H9 (cell line): ENCODE results near the gene RABGAP1L. TPM values are rescaled to one million over a fixed set of nuclear protein-coding genes. Genes with fewer than 3 reads are reported as not detected.

Experiments used
- DNase-seq: peaks from one replicate; pipeline ENCODE4 v3.0.0-alpha.2; 2017
- H2AFZ ChIP-seq: one replicate; pipeline ENCODE4 v1.6.1; 2013; ENCODE audit warnings: mild to moderate bottlenecking, low read length, control low read depth, moderate library complexity
- H2AK5ac ChIP-seq: 2 replicates; pipeline ENCODE4 v1.6.1; 2013; ENCODE audit warnings: low read length, control low read depth, mixed read lengths; ENCODE audit not compliant: insufficient read length
- H2BK120ac ChIP-seq: one replicate; pipeline ENCODE4 v1.6.1; 2013; ENCODE audit warnings: low read depth, mild to moderate bottlenecking, low read length, control low read depth, inconsistent platforms; ENCODE audit not compliant: poor library complexity, severe bottlenecking
- H2BK12ac ChIP-seq: 2 replicates; pipeline ENCODE4 v1.6.1; 2013; ENCODE audit warnings: low read length, control low read depth, mixed read lengths, low read depth; ENCODE audit not compliant: insufficient read length
- H2BK15ac ChIP-seq: 2 replicates; pipeline ENCODE4 v1.6.1; 2013; ENCODE audit warnings: low read depth, low read length, control low read depth
- H2BK20ac ChIP-seq: one replicate; pipeline ENCODE4 v1.6.1; 2013; ENCODE audit warnings: low read depth, mild to moderate bottlenecking, low read length, control low read depth, inconsistent platforms; ENCODE audit not compliant: poor library complexity, severe bottlenecking
- H2BK5ac ChIP-seq: 2 replicates; pipeline ENCODE4 v1.6.1; 2013; ENCODE audit warnings: low read length, control low read depth, mixed read lengths; ENCODE audit not compliant: insufficient read length
- H3K14ac ChIP-seq: 2 replicates; pipeline ENCODE4 v1.6.1; 2013; ENCODE audit warnings: low read length, control low read depth; ENCODE audit not compliant: insufficient read depth
- H3K18ac ChIP-seq: 2 replicates; pipeline ENCODE4 v1.6.1; 2013; ENCODE audit warnings: low read depth, mild to moderate bottlenecking, mixed read lengths, low read length, control low read depth; ENCODE audit not compliant: insufficient read length
- H3K23ac ChIP-seq: 2 replicates; pipeline ENCODE4 v1.6.1; 2013; ENCODE audit warnings: low read length, control low read depth, mixed read lengths, low read depth; ENCODE audit not compliant: insufficient read length
- H3K23me2 ChIP-seq: 2 replicates; pipeline ENCODE4 v1.6.1; 2013; ENCODE audit warnings: low read depth, mild to moderate bottlenecking, mixed read lengths, low read length, control low read depth; ENCODE audit not compliant: insufficient read length, poor library complexity, severe bottlenecking
- H3K27ac ChIP-seq: 2 replicates; pipeline ENCODE4 v1.5.1; 2013; ENCODE audit warnings: low read length, control low read depth, mixed read lengths, low read depth; ENCODE audit not compliant: insufficient read length
- H3K27me3 ChIP-seq: 2 replicates; pipeline ENCODE4 v1.6.1; 2013; ENCODE audit warnings: low read length, control low read depth, inconsistent platforms; ENCODE audit not compliant: insufficient read depth
- H3K4ac ChIP-seq: 2 replicates; pipeline ENCODE4 v1.6.1; 2013; ENCODE audit warnings: low read depth, mild to moderate bottlenecking, control low read depth, inconsistent platforms, low read length, moderate library complexity
- H3K4me1 ChIP-seq: 2 replicates; pipeline ENCODE4 v1.6.1; 2013; ENCODE audit warnings: low read length, control low read depth, inconsistent platforms; ENCODE audit not compliant: insufficient read depth
- H3K4me2 ChIP-seq: 2 replicates; pipeline ENCODE4 v1.6.1; 2013; ENCODE audit warnings: low read length, control low read depth, mixed read lengths; ENCODE audit not compliant: insufficient read length, insufficient read depth
- H3K56ac ChIP-seq: 2 replicates; pipeline ENCODE4 v1.6.1; 2013; ENCODE audit warnings: low read depth, mild to moderate bottlenecking, mixed read lengths, low read length, control low read depth; ENCODE audit not compliant: insufficient read length
- H3K79me1 ChIP-seq: 2 replicates; pipeline ENCODE4 v1.6.1; 2013; ENCODE audit warnings: low read depth, mild to moderate bottlenecking, moderate library complexity, low read length, control low read depth, inconsistent platforms; ENCODE audit not compliant: insufficient read depth, poor library complexity, severe bottlenecking
- H3K79me2 ChIP-seq: 2 replicates; pipeline ENCODE4 v1.6.1; 2013; ENCODE audit warnings: low read length, control low read depth, inconsistent platforms; ENCODE audit not compliant: insufficient read depth
- H3K9ac ChIP-seq: 2 replicates; pipeline ENCODE4 v1.6.1; 2013; ENCODE audit warnings: low read length, control low read depth, mixed read lengths; ENCODE audit not compliant: insufficient read length; ENCODE audit errors: extremely low read depth
- H3K9me3 ChIP-seq: one replicate; pipeline ENCODE4 v1.6.1; 2013; ENCODE audit warnings: low read depth, low read length, inconsistent platforms; ENCODE audit not compliant: control insufficient read depth
- H3T11ph ChIP-seq: one replicate; pipeline ENCODE4 v1.6.1; 2013; ENCODE audit warnings: mild to moderate bottlenecking, low read length, control low read depth, inconsistent platforms
- H4K20me1 ChIP-seq: one replicate; pipeline ENCODE4 v1.6.1; 2013; ENCODE audit not compliant: control insufficient read depth, insufficient read length, insufficient read depth
- H4K5ac ChIP-seq: 2 replicates; pipeline ENCODE4 v1.6.1; 2013; ENCODE audit warnings: low read depth, mild to moderate bottlenecking, mixed read lengths, low read length, control low read depth; ENCODE audit not compliant: insufficient read length
- H4K8ac ChIP-seq: replicated peaks from 2 replicates; pipeline ENCODE4 v1.6.1; 2013; ENCODE audit warnings: low read length, control low read depth, mixed read lengths, low read depth; ENCODE audit not compliant: insufficient read length
- H4K91ac ChIP-seq: 2 replicates; pipeline ENCODE4 v1.6.1; 2013; ENCODE audit warnings: low read depth, mild to moderate bottlenecking, moderate library complexity, mixed read lengths, low read length, control low read depth; ENCODE audit not compliant: insufficient read length
- H3K27ac Mint-ChIP-seq, 3 experiments: 2 replicates in 2 of 3; 3 replicates in 1 of 3; pipeline ENCODE4 v1.8.0; 2020 to 2021; ENCODE audit warnings: mixed read lengths in 3 of 3, mild to moderate bottlenecking in 1 of 3, moderate library complexity in 1 of 3
- H3K27me3 Mint-ChIP-seq: 2 replicates; pipeline ENCODE4 v1.8.0; 2021; ENCODE audit warnings: low read depth, mild to moderate bottlenecking, moderate library complexity, mixed read lengths
- H3K36me3 Mint-ChIP-seq, 3 experiments: 2 replicates in 2 of 3; 3 replicates in 1 of 3; pipeline ENCODE4 v1.8.0; 2020 to 2021; ENCODE audit warnings: low read depth in 3 of 3, mixed read lengths in 3 of 3; ENCODE audit not compliant: insufficient read depth in 1 of 3
- H3K4me1 Mint-ChIP-seq, 2 experiments: 2 replicates each; pipeline ENCODE4 v1.8.0; 2020; ENCODE audit warnings: mixed read lengths in 2 of 2
- H3K4me3 Mint-ChIP-seq, 2 experiments: 2 replicates in 1 of 2; 3 replicates in 1 of 2; pipeline ENCODE4 v1.8.0; 2020 to 2021; ENCODE audit warnings: mild to moderate bottlenecking in 2 of 2, mixed read lengths in 2 of 2, moderate library complexity in 1 of 2
- H3K9me3 Mint-ChIP-seq, 2 experiments: 2 replicates in 1 of 2; 3 replicates in 1 of 2; pipeline ENCODE4 v1.8.0; 2020; ENCODE audit warnings: mild to moderate bottlenecking in 2 of 2, mixed read lengths in 2 of 2, moderate library complexity in 1 of 2
- WGBS: extraction: QIAGEN DNeasy Blood & Tissue Kit; methylation state at CpG from one replicate; pipeline ENCODE4 v1.1.7; 2013; ENCODE audit warnings: missing lambda C conversion rate, low lambda C conversion rate, mixed read lengths; ENCODE audit not compliant: insufficient read length; ENCODE audit errors: extremely low coverage; 5-methylcytosine and 5-hydroxymethylcytosine counted together
- total RNA-seq: library from RNA; stranded (reverse); gene quantifications from 2 replicates; pipeline ENCODE4 v1.2.1, GENCODE V29; 2021
- TF ChIP-seq, protein P1 (sequence below): fragments of 200-600 bp; sonication (generic); conservative IDR thresholded peaks from 3 replicates; pipeline ENCODE4 v1.8.0; 2021; ENCODE audit warnings: antibody characterized with exemption, mild to moderate bottlenecking

Gene RABGAP1L
- total RNA-seq, 1 experiment from 2014 or later = 147 TPM

DNA sequence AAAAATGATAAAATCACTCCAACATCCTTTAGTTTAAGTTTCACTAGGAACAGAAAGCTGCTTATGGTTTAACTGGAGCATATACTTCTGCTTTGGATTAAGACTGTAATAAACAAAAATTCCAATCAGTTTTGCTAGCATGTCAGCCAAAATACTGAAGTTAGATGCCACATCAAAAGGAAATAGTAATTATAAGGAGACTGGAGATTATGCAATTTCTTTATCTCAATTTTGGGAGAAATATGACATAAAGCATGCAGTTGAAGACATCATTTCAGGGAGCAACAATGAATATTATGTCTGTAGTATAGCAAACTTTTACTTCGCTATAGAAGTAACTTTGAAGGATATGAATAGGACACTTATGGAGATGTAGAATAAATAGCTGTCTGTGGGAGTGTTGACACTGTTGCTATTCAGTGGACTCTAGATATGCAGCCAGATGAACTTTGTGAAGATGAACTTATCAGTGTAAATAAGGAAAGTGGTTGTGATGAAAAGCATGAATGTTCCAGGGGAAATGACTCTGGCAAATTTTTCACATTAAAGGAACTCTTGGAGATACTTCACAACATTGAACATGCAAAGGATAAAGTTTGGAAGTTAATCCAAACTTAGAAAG lies 107.8 kb downstream of the RABGAP1L start:
- Histone ChIP-seq H3K23me2 (no peaks in the 10 kb centered on the region), H3K18ac (no peak overlapping the region), H3K27ac (no peak overlapping the region), H2BK12ac (no peak overlapping the region), H4K20me1 (no peaks in the 10 kb centered on the region), H3K4me2 (no peak overlapping the region), H3K4ac (no peak overlapping the region), H3K79me2 (no peaks in the 10 kb centered on the region), H4K5ac (no peak overlapping the region), H3K9me3 (no peaks in the 10 kb centered on the region), H4K91ac (no peak overlapping the region), H2BK15ac (no peak overlapping the region), H3K23ac (no peak overlapping the region), H3K9ac (no peak overlapping the region), H3K27me3 (no peaks in the 10 kb centered on the region), H3T11ph (no peak overlapping the region), H2BK120ac (no peak overlapping the region), H3K79me1 (no peaks in the 10 kb centered on the region), H2BK5ac (no peak overlapping the region), H3K14ac (no peak overlapping the region), H2AFZ (no peak overlapping the region), H4K8ac (no peak overlapping the region), H2AK5ac (no peak overlapping the region), H2BK20ac (no peak overlapping the region), H3K56ac (no peak overlapping the region), H3K4me1 (no peaks in the 10 kb centered on the region)
- Mint-ChIP-seq H3K36me3 (no peaks in the 10 kb centered on the region), H3K4me1 (no peaks in the 10 kb centered on the region), H3K4me3 (no peak overlapping the region), H3K27me3 (no peaks in the 10 kb centered on the region), H3K9me3 (no peaks in the 10 kb centered on the region), H3K27ac (no peak overlapping the region)
- TF ChIP-seq, protein P1, sequence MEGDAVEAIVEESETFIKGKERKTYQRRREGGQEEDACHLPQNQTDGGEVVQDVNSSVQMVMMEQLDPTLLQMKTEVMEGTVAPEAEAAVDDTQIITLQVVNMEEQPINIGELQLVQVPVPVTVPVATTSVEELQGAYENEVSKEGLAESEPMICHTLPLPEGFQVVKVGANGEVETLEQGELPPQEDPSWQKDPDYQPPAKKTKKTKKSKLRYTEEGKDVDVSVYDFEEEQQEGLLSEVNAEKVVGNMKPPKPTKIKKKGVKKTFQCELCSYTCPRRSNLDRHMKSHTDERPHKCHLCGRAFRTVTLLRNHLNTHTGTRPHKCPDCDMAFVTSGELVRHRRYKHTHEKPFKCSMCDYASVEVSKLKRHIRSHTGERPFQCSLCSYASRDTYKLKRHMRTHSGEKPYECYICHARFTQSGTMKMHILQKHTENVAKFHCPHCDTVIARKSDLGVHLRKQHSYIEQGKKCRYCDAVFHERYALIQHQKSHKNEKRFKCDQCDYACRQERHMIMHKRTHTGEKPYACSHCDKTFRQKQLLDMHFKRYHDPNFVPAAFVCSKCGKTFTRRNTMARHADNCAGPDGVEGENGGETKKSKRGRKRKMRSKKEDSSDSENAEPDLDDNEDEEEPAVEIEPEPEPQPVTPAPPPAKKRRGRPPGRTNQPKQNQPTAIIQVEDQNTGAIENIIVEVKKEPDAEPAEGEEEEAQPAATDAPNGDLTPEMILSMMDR = no peak
- WGBS = no CpG with 5 or more reads among the region's 1 CpG
- DNase-seq = no peak
